Measurements from ENCODE around the gene PARVA. TPM values are rescaled to one million over a fixed set of nuclear protein-coding genes. Genes with fewer than 3 reads are reported as not detected.

PARVA gene
- total and polyA plus RNA-seq, 4 donors: 3.1 to 11.7 (median 11.2) TPM

GRCh38 chr11:12436266-12436665 lies 58.9 kb downstream of the PARVA start:
- WGBS: 98% methylated on average over 1 of the region's 1 CpG
- Histone ChIP-seq H3K27me3 (ENCODE audit: control insufficient read depth in 4 of 4, insufficient read depth in 4 of 4, low read length in 3 of 4) (no peaks in the 10 kb centered on the region), H3K9me3 (ENCODE audit: control insufficient read depth in 4 of 4, low read length in 3 of 4) (no peaks in the 10 kb centered on the region), H3K4me3 (ENCODE audit: low read depth in 1 of 3, low read length in 3 of 3) (no peak overlapping the region), H3K36me3 (ENCODE audit: control insufficient read depth in 4 of 4, insufficient read depth in 3 of 4, low read depth in 1 of 4, low read length in 3 of 4) (peaks cover 0 to 1% (median 0%) of the 10 kb centered on the region in 4 donors), H3K9ac (ENCODE audit: low read depth in 1 of 2, low read length in 2 of 2) (no peak overlapping the region), H3K4me1 (ENCODE audit: control insufficient read depth in 4 of 4, insufficient read depth in 4 of 4, low read length in 3 of 4) (no peaks in the 10 kb centered on the region), H3K27ac (ENCODE audit: low read depth in 1 of 2, low read length in 2 of 2) (no peak overlapping the region)
- no peak for TF ChIP-seq GABPA (IDR thresholded peaks at IDR 0.05 in 1 of 2, conservative IDR thresholded peaks at IDR 0.05 in 1 of 2)
- TF ChIP-seq, protein P1, sequence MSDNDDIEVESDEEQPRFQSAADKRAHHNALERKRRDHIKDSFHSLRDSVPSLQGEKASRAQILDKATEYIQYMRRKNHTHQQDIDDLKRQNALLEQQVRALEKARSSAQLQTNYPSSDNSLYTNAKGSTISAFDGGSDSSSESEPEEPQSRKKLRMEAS (IDR thresholded peaks at IDR 0.05): no peak
- no peak for DNase-seq (ENCODE audit: low spot score)

DNA sequence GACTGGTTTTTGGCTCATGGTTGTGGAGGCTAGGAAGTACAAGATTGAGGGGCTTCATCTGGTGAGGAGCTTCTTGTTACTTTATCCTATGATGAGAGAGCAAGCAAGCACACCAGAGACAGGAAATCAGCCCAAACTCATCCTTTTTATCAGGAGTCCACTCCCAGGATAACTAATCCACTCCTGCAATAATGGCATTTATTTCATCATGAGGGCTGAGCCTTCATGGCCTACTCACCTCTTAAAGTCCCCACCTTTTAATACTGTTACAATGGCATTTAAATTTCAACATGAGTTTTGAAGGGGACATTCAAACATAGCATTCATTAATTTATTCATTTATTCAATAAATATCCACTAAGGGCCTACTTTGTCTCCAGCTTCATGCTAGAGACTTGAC lies 60.9 kb downstream of the PARVA start:
- Histone ChIP-seq H3K4me3 (ENCODE audit: low read depth in 1 of 3, low read length in 3 of 3) (no peak overlapping the region), H3K9ac (ENCODE audit: low read depth in 1 of 2, low read length in 2 of 2) (no peak overlapping the region), H3K4me1 (ENCODE audit: control insufficient read depth in 4 of 4, insufficient read depth in 4 of 4, low read length in 3 of 4) (no peaks in the 10 kb centered on the region), H3K36me3 (ENCODE audit: control insufficient read depth in 4 of 4, insufficient read depth in 3 of 4, low read depth in 1 of 4, low read length in 3 of 4) (peaks cover 0 to 1% (median 0%) of the 10 kb centered on the region in 4 donors), H3K27me3 (ENCODE audit: control insufficient read depth in 4 of 4, insufficient read depth in 4 of 4, low read length in 3 of 4) (no peaks in the 10 kb centered on the region), H3K9me3 (ENCODE audit: control insufficient read depth in 4 of 4, low read length in 3 of 4) (no peaks in the 10 kb centered on the region), H3K27ac (ENCODE audit: low read depth in 1 of 2, low read length in 2 of 2) (no peak overlapping the region)
- no peak for DNase-seq (ENCODE audit: low spot score)
- TF ChIP-seq FOXA1 (IDR thresholded peaks at IDR 0.05) (no peak), TAF1 (conservative IDR thresholded peaks at IDR 0.05) (no peak), NR2F2 (IDR thresholded peaks at IDR 0.05) (no peak)

GRCh38 chr11:12439615-12440014 lies 62.2 kb downstream of the PARVA start:
- DNase-seq (ENCODE audit: low spot score): no peak
- H3K36me3 ChIP-seq (ENCODE audit: control insufficient read depth in 4 of 4, insufficient read depth in 3 of 4, low read depth in 1 of 4, low read length in 3 of 4): peaks cover 0 to 1% (median 0%) of the 10 kb centered on the region in 4 donors
- H3K9me3 ChIP-seq (ENCODE audit: control insufficient read depth in 4 of 4, low read length in 3 of 4): no peaks in the 10 kb centered on the region
- H3K27ac ChIP-seq (ENCODE audit: low read depth in 1 of 2, low read length in 2 of 2): no peak overlapping the region
- H3K4me1 ChIP-seq (ENCODE audit: control insufficient read depth in 4 of 4, insufficient read depth in 4 of 4, low read length in 3 of 4): no peaks in the 10 kb centered on the region
- H3K4me3 ChIP-seq (ENCODE audit: low read depth in 1 of 3, low read length in 3 of 3): no peak overlapping the region
- 88% methylated on average over 4 of the region's 4 CpGs for WGBS
- H3K9ac ChIP-seq (ENCODE audit: low read depth in 1 of 2, low read length in 2 of 2): no peak overlapping the region
- H3K27me3 ChIP-seq (ENCODE audit: control insufficient read depth in 4 of 4, insufficient read depth in 4 of 4, low read length in 3 of 4): no peaks in the 10 kb centered on the region
- TF ChIP-seq YY1 (IDR thresholded peaks at IDR 0.05) (no peak), JUND (IDR thresholded peaks at IDR 0.05) (no peak), HNF4G (IDR thresholded peaks at IDR 0.05) (no peak), GABPA (IDR thresholded peaks at IDR 0.05 in 1 of 2, conservative IDR thresholded peaks at IDR 0.05 in 1 of 2) (no peak), REST (IDR thresholded peaks at IDR 0.05) (no peak), HNF4A (conservative IDR thresholded peaks at IDR 0.05) (no peak), FOXA2 (IDR thresholded peaks at IDR 0.05) (no peak), NR2F2 (IDR thresholded peaks at IDR 0.05) (no peak), RAD21 (IDR thresholded peaks at IDR 0.05) (no peak)
- TF ChIP-seq, protein P1 (IDR thresholded peaks at IDR 0.05): no peak
- TF ChIP-seq, protein P2, sequence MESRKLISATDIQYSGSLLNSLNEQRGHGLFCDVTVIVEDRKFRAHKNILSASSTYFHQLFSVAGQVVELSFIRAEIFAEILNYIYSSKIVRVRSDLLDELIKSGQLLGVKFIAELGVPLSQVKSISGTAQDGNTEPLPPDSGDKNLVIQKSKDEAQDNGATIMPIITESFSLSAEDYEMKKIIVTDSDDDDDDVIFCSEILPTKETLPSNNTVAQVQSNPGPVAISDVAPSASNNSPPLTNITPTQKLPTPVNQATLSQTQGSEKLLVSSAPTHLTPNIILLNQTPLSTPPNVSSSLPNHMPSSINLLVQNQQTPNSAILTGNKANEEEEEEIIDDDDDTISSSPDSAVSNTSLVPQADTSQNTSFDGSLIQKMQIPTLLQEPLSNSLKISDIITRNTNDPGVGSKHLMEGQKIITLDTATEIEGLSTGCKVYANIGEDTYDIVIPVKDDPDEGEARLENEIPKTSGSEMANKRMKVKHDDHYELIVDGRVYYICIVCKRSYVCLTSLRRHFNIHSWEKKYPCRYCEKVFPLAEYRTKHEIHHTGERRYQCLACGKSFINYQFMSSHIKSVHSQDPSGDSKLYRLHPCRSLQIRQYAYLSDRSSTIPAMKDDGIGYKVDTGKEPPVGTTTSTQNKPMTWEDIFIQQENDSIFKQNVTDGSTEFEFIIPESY (IDR thresholded peaks at IDR 0.05): no peak
- TF ChIP-seq, protein P3, sequence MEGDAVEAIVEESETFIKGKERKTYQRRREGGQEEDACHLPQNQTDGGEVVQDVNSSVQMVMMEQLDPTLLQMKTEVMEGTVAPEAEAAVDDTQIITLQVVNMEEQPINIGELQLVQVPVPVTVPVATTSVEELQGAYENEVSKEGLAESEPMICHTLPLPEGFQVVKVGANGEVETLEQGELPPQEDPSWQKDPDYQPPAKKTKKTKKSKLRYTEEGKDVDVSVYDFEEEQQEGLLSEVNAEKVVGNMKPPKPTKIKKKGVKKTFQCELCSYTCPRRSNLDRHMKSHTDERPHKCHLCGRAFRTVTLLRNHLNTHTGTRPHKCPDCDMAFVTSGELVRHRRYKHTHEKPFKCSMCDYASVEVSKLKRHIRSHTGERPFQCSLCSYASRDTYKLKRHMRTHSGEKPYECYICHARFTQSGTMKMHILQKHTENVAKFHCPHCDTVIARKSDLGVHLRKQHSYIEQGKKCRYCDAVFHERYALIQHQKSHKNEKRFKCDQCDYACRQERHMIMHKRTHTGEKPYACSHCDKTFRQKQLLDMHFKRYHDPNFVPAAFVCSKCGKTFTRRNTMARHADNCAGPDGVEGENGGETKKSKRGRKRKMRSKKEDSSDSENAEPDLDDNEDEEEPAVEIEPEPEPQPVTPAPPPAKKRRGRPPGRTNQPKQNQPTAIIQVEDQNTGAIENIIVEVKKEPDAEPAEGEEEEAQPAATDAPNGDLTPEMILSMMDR (IDR thresholded peaks at IDR 0.05; ENCODE audit: low read depth, low read length, missing input control): no peak

Data from liver (tissue), 9 donors.